ENCODE measurements around the gene SUMO2. TPM values are rescaled to one million over a fixed set of nuclear protein-coding genes. Genes with fewer than 3 reads are reported as not detected.

The SUMO2 gene
- total and polyA plus RNA-seq, 9 of the 15 experiments (the other 6 are each of a cell fraction or from before 2014, with no cell fraction given): 157 to 733 (median 419) TPM

DNA sequence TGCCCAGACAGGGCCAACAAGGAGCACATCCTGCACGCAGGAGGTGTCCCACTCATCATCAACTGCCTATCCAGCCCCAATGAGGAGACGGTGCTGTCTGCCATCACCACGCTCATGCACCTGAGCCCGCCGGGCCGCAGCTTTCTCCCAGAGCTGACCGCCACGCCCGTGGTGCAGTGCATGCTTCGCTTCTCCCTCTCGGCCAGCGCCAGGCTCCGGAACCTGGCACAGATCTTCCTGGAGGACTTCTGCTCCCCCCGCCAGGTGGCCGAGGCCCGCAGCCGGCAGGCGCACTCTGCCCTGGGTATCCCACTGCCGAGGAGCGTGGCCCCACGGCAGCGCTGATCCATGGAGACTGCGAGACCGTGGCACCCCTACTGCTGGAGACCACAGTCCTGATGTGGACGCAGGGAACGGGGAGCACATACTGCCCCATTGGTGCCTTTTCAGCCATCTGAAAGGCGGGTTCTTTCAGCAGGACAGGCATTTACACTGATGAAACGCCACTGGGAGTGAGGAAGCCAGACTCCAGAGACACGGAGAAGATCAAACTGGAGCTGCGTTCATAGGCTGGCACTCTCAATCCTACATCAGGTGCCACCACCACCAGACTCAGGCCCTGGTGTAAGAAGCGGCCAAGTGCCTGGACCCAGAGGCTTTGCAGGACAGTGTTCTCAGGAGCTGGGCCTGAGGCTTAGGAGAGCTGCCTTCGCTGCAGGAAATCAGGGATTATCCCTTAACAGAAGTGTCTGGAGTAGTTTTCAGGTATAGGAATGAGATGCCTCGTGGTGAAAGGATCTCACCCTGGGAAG, 53.9 kb downstream of the SUMO2 start:
- WGBS (ENCODE audit: insufficient coverage, low coverage, missing lambda C conversion rate): 96% methylated on average over 31 of the region's 33 CpGs
- Histone ChIP-seq H3K27ac (ENCODE audit: extremely low read depth, low read depth, low read length) (no peak overlapping the region), H4K20me1 (replicated peaks; ENCODE audit: control insufficient read depth, insufficient read depth, low read length) (peaks cover 6% of the 10 kb centered on the region; the same call in 1 of the 2 replicates), H3K4me2 (ENCODE audit: insufficient read depth, low read length) (no peak overlapping the region), H3K36me3 (ENCODE audit: control insufficient read depth, insufficient read depth, low read length) (peaks cover 25% of the 10 kb centered on the region; the same call in 2 of the 3 replicates), H3K27me3 (ENCODE audit: control insufficient read depth in 2 of 2, insufficient read depth in 2 of 2, low read length in 2 of 2) (no peaks in the 10 kb centered on the region), H3K9ac (ENCODE audit: insufficient read depth in 1 of 2, low read depth in 2 of 2, low read length in 2 of 2) (peak overlapping the region in 1 of 2 experiments; percentile 6; a peak in 1 of 4 replicates), H2AFZ (ENCODE audit: low read depth, low read length) (no peak overlapping the region), H3K4me3 (no peak overlapping the region), H3K4me1 (replicated peaks in 1 of 2; ENCODE audit: control insufficient read depth in 2 of 2, insufficient read depth in 2 of 2, low read length in 2 of 2) (peaks cover 28 to 53% of the 10 kb centered on the region in 2 experiments), H3K9me3 (replicated peaks; ENCODE audit: control insufficient read depth, insufficient read depth, low read depth, low read length) (no peaks in the 10 kb centered on the region), H3K9me1 (ENCODE audit: control insufficient read depth, insufficient read depth, low read length) (no peaks in the 10 kb centered on the region), H3K79me2 (ENCODE audit: control insufficient read depth, insufficient read depth, low read length) (peaks cover 44% of the 10 kb centered on the region)
- ATAC-seq (no peak), FAIRE-seq (no peak), DNase-seq (ENCODE audit: extremely low read depth in 1 of 4, low spot score in 3 of 4) (no peak)
- in situ Hi-C loops (cut with MboI): no loop called here
- no TSS peak for BruUV-seq (replicated peaks)
- intact Hi-C loops (cut with micrococcal nuclease): no loop called here
- TF ChIP-seq NFXL1 (CRISPR knock-in tag; IDR thresholded peaks at IDR 0.05) (no peak), ZNF75A (CRISPR knock-in tag; IDR thresholded peaks at IDR 0.05) (no peak), POLR2A (conservative IDR thresholded peaks at IDR 0.05) (peak; percentile 26), SUPT5H (IDR thresholded peaks at IDR 0.05) (peak; percentile 18; the same call in 1 of the 2 replicates), RBFOX2 (IDR thresholded peaks at IDR 0.05; ENCODE audit: low read depth, low read length) (peak; percentile 72), POLR2G (IDR thresholded peaks at IDR 0.05; ENCODE audit: low read depth, low read length) (peak; percentile 78), C11orf30 (IDR thresholded peaks at IDR 0.05; ENCODE audit: low read depth) (no peak), POLR2AphosphoS5 (IDR thresholded peaks at IDR 0.05; ENCODE audit: control insufficient read depth, insufficient read depth, low read depth, low read length) (peak; percentile 23; the same call in 1 of the 2 replicates), RBM22 (IDR thresholded peaks at IDR 0.05; ENCODE audit: low read depth, low read length, poor library complexity, severe bottlenecking) (peak; percentile 79), HDGF (IDR thresholded peaks at IDR 0.05) (no peak)
- TF ChIP-seq, protein P1, sequence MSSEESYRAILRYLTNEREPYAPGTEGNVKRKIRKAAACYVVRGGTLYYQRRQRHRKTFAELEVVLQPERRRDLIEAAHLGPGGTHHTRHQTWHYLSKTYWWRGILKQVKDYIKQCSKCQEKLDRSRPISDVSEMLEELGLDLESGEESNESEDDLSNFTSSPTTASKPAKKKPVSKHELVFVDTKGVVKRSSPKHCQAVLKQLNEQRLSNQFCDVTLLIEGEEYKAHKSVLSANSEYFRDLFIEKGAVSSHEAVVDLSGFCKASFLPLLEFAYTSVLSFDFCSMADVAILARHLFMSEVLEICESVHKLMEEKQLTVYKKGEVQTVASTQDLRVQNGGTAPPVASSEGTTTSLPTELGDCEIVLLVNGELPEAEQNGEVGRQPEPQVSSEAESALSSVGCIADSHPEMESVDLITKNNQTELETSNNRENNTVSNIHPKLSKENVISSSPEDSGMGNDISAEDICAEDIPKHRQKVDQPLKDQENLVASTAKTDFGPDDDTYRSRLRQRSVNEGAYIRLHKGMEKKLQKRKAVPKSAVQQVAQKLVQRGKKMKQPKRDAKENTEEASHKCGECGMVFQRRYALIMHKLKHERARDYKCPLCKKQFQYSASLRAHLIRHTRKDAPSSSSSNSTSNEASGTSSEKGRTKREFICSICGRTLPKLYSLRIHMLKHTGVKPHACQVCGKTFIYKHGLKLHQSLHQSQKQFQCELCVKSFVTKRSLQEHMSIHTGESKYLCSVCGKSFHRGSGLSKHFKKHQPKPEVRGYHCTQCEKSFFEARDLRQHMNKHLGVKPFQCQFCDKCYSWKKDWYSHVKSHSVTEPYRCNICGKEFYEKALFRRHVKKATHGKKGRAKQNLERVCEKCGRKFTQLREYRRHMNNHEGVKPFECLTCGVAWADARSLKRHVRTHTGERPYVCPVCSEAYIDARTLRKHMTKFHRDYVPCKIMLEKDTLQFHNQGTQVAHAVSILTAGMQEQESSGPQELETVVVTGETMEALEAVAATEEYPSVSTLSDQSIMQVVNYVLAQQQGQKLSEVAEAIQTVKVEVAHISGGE (CRISPR knock-in tag; IDR thresholded peaks at IDR 0.05): no peak
- POLR2A ChIA-PET: interaction anchor here (0.7 to 7.6 kb wide), 5 partner anchors 10 to 123 kb away, joined by 3 to 58 read pairs (median 4); no protein-coding TSS in a partner anchor
- CTCF ChIA-PET (ENCODE audit: low intra/inter-chr PET ratio): no interaction called here

Data from K562 (cell line).